Skeletal muscle tissue (tissue), 4 donors: ENCODE data around the gene DYRK3. TPM values are rescaled to one million over a fixed set of nuclear protein-coding genes. Genes with fewer than 3 reads are reported as not detected.

Experiments
- H3K27ac ChIP-seq: one replicate; pipeline ENCODE4 v1.7.0; 2013; ENCODE audit warnings: mild to moderate bottlenecking, low read depth, low read length, inconsistent platforms
- H3K27me3 ChIP-seq, 3 donors: one replicate each; pipeline ENCODE4 v1.7.0; 2013; ENCODE audit warnings: low read length in 3 of 3; ENCODE audit not compliant: control insufficient read depth in 3 of 3, insufficient read depth in 3 of 3
- H3K36me3 ChIP-seq, 3 donors: one replicate each; pipeline ENCODE4 v1.7.0; 2013; ENCODE audit warnings: low read length in 3 of 3; ENCODE audit not compliant: control insufficient read depth in 3 of 3, insufficient read depth in 3 of 3
- H3K4me1 ChIP-seq, 3 donors: one replicate each; pipeline ENCODE4 v1.7.0; 2013; ENCODE audit warnings: low read length in 3 of 3, mild to moderate bottlenecking in 3 of 3; ENCODE audit not compliant: control insufficient read depth in 3 of 3, insufficient read depth in 3 of 3
- H3K4me3 ChIP-seq, 3 donors: one replicate each; pipeline ENCODE4 v1.7.0; 2013; ENCODE audit warnings: low read length in 3 of 3
- H3K9ac ChIP-seq, 3 donors: one replicate each; pipeline ENCODE4 v1.7.0; 2013; ENCODE audit warnings: low read length in 3 of 3, mild to moderate bottlenecking in 3 of 3, moderate library complexity in 2 of 3, low read depth in 1 of 3
- H3K9me3 ChIP-seq, 3 donors: one replicate each; pipeline ENCODE4 v1.7.0; 2013; ENCODE audit warnings: low read length in 3 of 3; ENCODE audit not compliant: control insufficient read depth in 3 of 3
- total RNA-seq: library from RNA; depleted of rRNA; stranded (reverse); fragments of >200 nt; gene quantifications from one replicate; pipeline ENCODE4 v1.2.3, GENCODE V29; 2014
- donor health status: Osteomylitis.

Gene DYRK3
- total RNA-seq, 1 donor from 2014 or later, result 13.0 TPM

DNA sequence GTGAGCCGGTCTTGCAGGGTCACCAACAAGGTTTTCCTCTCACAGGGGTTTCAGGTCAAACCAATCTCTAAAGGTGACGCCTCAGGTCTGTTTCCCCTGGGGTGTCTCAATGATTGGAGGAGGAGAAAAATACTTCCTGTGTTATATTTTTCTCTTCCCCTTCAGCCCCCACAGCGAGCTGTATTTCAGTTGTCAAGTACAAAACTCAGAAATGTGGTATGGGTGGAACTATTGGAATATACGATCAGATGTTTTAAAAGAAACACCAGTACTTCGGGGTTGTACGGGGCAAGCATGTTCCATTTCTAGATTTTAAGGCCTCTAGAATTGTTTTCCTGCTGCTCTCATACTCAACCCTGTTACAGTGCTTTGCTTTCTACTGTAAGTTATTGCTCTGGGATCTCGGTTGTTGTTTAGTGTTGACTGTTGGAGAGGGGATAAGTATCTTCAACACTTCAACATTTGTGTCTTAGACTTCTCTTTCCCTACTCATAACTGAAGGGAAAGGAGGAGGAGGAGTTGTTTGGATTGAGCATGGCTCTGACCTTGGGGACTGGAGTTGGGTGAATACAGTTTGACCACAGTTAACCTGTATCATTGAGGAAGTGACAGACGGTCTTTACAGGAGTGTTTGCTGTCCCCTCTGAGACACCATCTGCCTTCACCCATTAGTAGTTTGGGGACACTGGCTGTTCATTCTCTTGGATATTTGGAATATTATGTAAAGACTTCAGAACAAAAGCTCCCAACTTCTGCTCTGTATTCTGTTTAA, 51.3 kb downstream of the DYRK3 start:
- Histone ChIP-seq H3K27ac (peak overlapping the region; percentile 98), H3K4me1 (peaks cover 45 to 61% (median 53%) of the 10 kb centered on the region in 3 donors), H3K9ac (peak overlapping the region; percentile 92 to 98 (median 93)), H3K36me3 (no peaks in the 10 kb centered on the region), H3K9me3 (no peaks in the 10 kb centered on the region), H3K27me3 (no peaks in the 10 kb centered on the region), H3K4me3 (peak overlapping the region; percentile 81 to 92 (median 84))

DNA sequence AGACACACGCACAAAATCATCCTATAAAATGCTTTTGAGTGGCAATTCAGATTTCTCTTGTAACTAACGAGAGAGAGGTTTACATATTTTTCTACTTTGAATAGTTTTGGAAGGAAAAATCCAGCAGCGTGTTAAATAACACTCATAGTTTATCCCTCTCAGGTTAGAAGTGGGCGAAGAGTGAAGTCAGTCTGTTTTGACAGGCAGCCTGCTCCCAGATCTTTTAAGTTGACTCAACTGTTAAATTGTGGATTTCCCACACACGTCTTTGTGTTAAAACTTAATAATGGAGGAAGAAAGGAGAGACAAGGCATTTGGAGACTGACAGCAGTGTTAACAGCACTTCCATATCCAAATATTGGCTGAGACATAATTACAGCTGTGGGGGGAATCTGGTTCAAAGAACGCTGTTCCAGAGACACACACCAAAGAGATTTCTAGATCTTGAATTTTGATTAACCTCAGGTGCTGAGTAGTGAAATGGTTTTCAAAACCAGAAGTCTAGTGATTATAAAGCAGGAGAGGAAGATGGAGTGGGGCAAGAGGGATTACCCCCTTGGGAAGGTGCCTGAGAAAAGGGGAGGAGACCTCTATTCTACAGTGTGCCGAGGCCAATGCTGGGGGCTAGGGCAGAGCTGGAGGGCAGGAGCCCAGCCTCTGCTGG, 52.0 kb downstream of the DYRK3 start:
- Histone ChIP-seq H3K27me3 (no peaks in the 10 kb centered on the region), H3K9me3 (no peaks in the 10 kb centered on the region), H3K4me1 (peaks cover 52 to 68% (median 61%) of the 10 kb centered on the region in 3 donors), H3K36me3 (no peaks in the 10 kb centered on the region), H3K9ac (peak overlapping the region; percentile 92 to 98 (median 93)), H3K4me3 (peak overlapping the region; percentile 81 to 92 (median 84)), H3K27ac (peak overlapping the region; percentile 98)

DNA sequence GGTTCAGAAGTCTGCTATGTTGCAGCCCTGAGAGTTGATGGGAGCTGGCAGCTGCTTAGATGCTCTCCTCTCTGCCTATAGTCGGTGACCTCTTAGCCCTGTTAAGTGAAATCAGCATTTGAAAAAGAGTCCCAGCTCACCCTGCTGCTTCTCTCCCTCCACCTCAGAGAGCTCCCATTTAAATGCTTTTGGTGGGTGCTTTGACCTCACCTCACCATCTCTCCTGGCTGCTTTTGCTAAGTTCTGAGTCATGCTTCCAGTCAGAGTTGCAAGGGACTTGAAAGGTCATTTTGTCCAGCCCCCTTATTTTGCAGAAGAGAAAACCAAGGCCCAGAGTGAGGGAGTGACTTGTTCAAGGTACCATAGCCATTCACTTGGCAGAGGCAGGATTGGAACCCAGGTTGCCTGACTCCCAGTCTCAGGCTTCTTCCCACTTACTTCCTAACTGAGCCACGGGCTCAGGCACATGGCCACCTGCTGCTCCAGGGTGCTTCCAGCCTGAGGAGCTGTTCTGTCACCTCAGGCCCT, 52.6 kb downstream of the DYRK3 start:
- Histone ChIP-seq H3K4me3 (peak overlapping the region in 2 of 3 donors; percentile 24 to 81), H3K9me3 (no peaks in the 10 kb centered on the region), H3K9ac (peak overlapping the region; percentile 15 to 65 (median 42)), H3K4me1 (peaks cover 58 to 74% (median 67%) of the 10 kb centered on the region in 3 donors), H3K36me3 (no peaks in the 10 kb centered on the region), H3K27me3 (no peaks in the 10 kb centered on the region), H3K27ac (peak overlapping the region; percentile 98)

DNA sequence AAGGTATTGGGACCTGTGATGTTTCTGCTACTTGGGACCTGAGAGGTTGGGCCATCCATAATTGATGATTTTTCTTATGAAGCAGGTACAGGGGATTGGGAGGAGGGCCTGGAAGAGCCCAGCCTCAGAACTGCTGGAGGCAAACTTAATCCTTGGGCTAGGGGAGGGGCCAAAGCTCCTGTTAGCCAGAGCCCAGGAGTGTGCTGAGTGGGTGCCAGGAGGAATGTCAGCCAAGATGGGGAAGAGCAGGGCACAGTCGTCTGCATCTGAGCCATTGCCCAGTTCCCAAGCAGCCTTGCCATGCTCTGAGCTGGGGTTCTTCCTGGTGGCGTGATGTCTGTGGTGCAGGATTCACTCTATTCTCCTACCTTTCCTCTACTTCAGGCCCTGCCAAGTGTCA, 55.2 kb downstream of the DYRK3 start:
- H3K27me3 ChIP-seq, result no peaks in the 10 kb centered on the region
- peaks cover 84 to 89% (median 89%) of the 10 kb centered on the region in 3 donors for H3K4me1 ChIP-seq
- H3K9me3 ChIP-seq, result no peaks in the 10 kb centered on the region
- H3K4me3 ChIP-seq, result peak overlapping the region; percentile 5 to 44 (median 30)
- H3K36me3 ChIP-seq, result no peaks in the 10 kb centered on the region
- peak overlapping the region; percentile 81 for H3K27ac ChIP-seq
- peak overlapping the region; percentile 40 to 80 (median 72) for H3K9ac ChIP-seq

DNA sequence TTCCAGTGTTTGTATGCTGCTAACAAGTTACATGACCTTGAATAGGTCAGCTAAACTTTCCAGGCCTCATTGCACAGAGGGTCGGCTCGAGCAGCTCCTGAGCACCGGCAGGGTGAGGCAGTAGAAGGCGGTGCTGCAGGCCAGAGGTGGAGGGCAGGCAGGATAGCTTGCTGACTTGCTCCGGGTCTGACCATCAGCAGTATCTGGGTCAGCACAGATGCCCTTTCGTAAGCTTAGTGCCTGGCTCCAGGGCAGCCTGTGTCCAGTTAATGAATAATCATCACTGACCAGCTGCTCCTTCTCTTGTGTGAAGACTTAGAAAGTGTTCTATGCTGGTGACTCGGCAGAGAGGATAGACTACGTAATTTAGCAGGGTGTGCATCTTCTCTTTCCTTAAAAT, 56.3 kb downstream of the DYRK3 start:
- H3K36me3 ChIP-seq, result peaks cover 0 to 2% (median 0%) of the 10 kb centered on the region in 3 donors
- H3K27ac ChIP-seq, result peak overlapping the region; percentile 97
- no peaks in the 10 kb centered on the region for H3K27me3 ChIP-seq
- peak overlapping the region; percentile 36 to 57 (median 53) for H3K4me3 ChIP-seq
- no peaks in the 10 kb centered on the region for H3K9me3 ChIP-seq
- H3K4me1 ChIP-seq, result peaks cover 94 to 99% (median 96%) of the 10 kb centered on the region in 3 donors
- H3K9ac ChIP-seq, result peak overlapping the region; percentile 77 to 92 (median 91)

DNA sequence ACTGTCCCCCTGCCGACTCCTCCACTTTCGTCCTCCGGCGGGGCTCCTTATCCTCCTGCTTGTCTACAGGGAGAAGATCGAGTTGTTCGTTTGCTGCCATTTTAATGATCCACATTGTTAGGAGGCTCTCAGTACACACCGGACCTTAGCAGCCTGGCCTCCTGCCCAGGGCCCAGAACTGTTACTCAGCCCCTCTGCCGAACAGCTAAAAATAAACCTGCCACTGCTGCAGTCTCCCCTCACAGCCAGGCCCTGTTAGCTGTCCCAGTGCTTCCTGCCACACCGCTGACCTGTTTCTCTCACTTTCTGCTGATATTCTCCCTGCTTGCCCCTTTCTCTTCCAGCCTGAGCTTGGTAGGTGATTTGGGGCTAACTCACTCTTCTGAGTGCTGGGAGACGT, 57.7 kb downstream of the DYRK3 start:
- H3K4me1 ChIP-seq, result peaks cover 97 to 99% (median 99%) of the 10 kb centered on the region in 3 donors
- H3K27ac ChIP-seq, result peak overlapping the region; percentile 97
- H3K4me3 ChIP-seq, result peak overlapping the region; percentile 52 to 68 (median 53)

DNA sequence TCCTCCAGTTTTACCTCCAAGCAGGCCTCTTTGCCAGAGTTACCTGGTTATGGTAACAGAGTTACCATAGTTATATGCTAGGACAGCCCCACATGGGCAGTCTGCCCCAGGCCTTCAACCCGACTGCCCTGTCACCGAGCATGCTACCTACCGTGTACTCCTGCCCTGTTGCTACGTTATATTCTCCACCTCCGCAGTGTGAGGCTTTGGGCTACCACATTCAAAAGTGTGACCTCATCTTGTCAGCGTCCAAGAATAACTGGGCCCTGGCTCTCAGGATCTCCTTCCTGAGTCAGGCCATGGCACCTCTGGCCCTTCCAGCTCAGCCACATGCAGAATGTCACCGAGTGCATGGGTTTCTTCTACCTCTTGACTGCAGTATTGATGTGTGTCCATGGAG, 58.3 kb downstream of the DYRK3 start:
- Histone ChIP-seq H3K9me3 (no peaks in the 10 kb centered on the region), H3K4me3 (peak overlapping the region; percentile 52 to 68 (median 53)), H3K27ac (peak overlapping the region; percentile 97), H3K9ac (peak overlapping the region; percentile 77 to 92 (median 91)), H3K27me3 (no peaks in the 10 kb centered on the region), H3K4me1 (peaks cover 93 to 99% (median 97%) of the 10 kb centered on the region in 3 donors), H3K36me3 (peaks cover 0 to 2% (median 0%) of the 10 kb centered on the region in 3 donors)

More for the DNA sequence above, 57.7 kb downstream of the DYRK3 start:
- H3K27me3 ChIP-seq, result no peaks in the 10 kb centered on the region
- peaks cover 0 to 2% (median 0%) of the 10 kb centered on the region in 3 donors for H3K36me3 ChIP-seq
- no peaks in the 10 kb centered on the region for H3K9me3 ChIP-seq
- H3K9ac ChIP-seq, result peak overlapping the region; percentile 77 to 92 (median 91)

DNA sequence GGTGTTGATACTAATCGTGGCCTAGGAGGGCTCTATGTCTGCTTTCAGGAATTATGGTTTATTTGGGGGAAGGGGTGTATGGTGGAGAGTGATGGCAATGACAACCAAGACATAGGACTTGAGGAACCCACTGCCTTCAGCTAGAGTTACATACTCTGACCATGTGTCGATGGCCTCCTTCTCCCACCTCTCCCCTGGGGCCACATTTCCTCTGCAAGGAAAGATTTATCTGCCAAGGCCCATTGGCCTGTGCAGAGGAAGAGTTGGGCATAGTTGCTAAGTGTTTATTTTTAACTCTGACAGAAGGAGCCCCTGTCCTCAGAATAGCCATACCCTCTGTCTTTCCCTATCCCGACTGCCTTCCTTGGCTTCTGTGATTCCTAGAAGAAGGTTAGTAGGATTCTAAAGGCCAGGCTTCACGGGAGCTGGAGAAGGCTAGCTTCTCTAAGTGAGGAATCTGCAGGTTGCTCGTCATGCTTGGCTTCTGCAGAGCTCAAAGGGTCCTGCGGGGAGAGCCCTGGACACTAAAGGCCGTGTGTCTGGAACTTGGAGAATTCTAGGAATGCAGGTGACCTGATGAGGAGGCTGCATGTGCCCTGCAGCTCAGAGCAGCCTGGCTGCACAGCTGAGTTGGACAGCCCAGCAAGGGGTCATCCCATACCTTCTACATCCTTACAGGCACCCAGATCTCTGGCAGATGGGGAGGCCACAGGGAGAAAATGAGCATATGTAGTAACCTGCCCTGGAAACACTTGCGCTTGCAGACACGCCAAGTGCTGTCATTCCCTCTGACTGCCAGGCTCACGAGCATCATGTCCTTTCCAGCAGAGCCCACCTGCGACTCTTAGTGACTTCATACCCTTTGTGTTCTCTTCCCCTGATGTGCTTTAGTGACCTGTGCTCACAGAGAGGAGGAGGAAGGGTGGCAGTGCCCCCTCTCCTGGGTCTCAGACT, 59.1 kb downstream of the DYRK3 start:
- peak overlapping the region; percentile 97 for H3K27ac ChIP-seq
- H3K9ac ChIP-seq, result peak overlapping the region; percentile 77 to 92 (median 91)
- peaks cover 0 to 2% (median 0%) of the 10 kb centered on the region in 3 donors for H3K36me3 ChIP-seq
- H3K4me3 ChIP-seq, result peak overlapping the region; percentile 24 to 52 (median 42)
- H3K27me3 ChIP-seq, result no peaks in the 10 kb centered on the region
- no peaks in the 10 kb centered on the region for H3K9me3 ChIP-seq
- peaks cover 88 to 98% (median 93%) of the 10 kb centered on the region in 3 donors for H3K4me1 ChIP-seq

DNA sequence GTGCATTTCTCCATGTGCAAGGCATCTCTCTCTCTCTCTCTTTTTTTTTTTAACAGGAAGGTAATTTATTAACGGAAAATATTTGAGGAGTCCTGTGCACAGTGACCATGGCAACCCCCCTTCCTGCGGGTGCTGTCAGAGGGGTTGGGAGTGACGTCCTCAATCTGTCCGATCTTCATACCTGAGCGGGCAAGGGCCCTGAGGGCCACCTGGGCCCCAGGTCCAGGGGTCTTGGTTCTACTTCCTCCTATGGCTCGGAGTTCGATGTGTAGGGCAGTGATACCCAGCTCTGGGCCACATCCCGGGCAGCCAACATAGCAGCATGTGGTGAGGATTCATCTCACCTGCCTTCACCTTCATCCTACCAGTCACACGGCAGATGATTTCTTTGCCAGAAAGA, 60.4 kb downstream of the DYRK3 start:
- peak overlapping the region in 1 of 3 donors; percentile 52 for H3K9ac ChIP-seq
- H3K36me3 ChIP-seq, result peaks cover 0 to 2% (median 0%) of the 10 kb centered on the region in 3 donors
- H3K27me3 ChIP-seq, result no peaks in the 10 kb centered on the region
- H3K9me3 ChIP-seq, result no peaks in the 10 kb centered on the region
- peak overlapping the region; percentile 97 for H3K27ac ChIP-seq
- no peak overlapping the region for H3K4me3 ChIP-seq
- H3K4me1 ChIP-seq, result peaks cover 87 to 98% (median 93%) of the 10 kb centered on the region in 3 donors
